Measurements from ENCODE around the gene NDRG4.

The NDRG4 gene, protein sequence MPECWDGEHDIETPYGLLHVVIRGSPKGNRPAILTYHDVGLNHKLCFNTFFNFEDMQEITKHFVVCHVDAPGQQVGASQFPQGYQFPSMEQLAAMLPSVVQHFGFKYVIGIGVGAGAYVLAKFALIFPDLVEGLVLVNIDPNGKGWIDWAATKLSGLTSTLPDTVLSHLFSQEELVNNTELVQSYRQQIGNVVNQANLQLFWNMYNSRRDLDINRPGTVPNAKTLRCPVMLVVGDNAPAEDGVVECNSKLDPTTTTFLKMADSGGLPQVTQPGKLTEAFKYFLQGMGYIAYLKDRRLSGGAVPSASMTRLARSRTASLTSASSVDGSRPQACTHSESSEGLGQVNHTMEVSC

DNA sequence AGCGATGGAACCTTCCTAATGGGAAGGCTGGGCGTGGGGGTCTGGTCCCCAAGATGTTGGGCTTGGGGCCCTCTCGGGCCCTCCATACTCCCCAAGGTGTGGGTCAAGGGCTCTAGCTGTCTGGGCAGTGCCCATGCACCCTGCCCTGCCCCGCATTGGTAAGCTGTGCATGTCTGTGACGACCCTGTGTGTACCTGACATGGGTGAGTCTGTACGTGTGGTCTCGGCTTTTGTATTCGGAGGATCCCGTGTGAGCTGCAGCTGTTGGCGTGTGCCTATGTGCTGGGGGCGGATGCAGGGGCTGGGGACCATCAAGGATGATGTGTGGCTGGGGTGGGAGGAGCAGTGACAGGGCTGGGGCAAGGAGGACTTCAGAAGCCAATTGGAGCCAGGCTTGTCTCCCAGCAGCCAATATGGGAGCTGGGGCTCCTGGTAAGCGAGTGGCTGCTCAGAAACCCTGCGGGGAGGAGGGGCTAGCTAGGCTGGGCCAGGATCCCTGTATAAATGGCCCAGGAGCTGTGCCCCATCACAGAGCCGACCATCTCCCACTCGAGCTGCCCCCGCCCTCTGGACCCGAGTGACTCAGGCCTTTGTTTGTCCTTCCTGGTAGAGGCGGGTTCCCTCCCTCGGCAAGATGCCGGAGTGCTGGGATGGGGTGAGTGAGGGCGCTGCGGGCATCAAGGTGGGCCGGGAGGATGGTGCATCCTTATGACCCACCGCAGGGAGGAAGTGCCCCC is at the start of gene NDRG4:
TSS of gene NDRG4 (plus strand) at position 529 of the 737 bp plus-strand sequence. CDS start at position 635, 106 bp downstream.
- H3K9me3 ChIP-seq (ENCODE audit: low read length), result no peaks in the 10 kb centered on the region
- peaks cover 6% of the 10 kb centered on the region for H3K4me1 ChIP-seq (ENCODE audit: insufficient read depth, low read length)
- H3K9ac ChIP-seq (ENCODE audit: low read length), result no peak within 1 kb of the TSS
- H3K4me3 ChIP-seq (ENCODE audit: low read depth in 1 of 2, low read length in 2 of 2), result peak within 1 kb of the TSS in 1 of 2 donors; percentile 13
- no peak within 1 kb of the TSS for H3K27ac ChIP-seq (ENCODE audit: low read depth, low read length)
- no peaks in the 10 kb centered on the region for H3K36me3 ChIP-seq (ENCODE audit: insufficient read depth, low read length)
- H3K27me3 ChIP-seq (ENCODE audit: control insufficient read depth in 1 of 2, insufficient read depth in 2 of 2, low read length in 2 of 2), result peaks cover 23 to 26% of the 10 kb centered on the region in 2 donors

DNA sequence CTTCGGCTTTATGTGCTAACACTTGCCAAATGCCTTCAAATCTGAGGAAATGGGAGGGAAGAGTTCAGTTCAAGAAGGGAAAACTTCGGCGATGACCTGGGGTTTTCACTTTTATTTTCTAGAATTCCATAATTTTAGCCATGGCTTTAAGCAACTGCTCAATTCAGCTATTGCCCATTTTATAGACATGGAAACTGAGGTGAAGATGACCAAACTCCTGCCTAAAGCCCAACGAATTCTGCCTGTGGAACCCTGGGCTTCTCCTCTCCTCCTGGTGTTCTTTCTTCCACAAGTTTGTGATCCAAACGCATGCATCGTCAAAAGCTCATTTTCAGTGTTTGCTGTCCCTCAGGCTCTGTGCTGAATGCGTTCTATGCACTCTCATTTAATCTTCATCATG is 49.4 kb upstream of the NDRG4 start:
- Histone ChIP-seq H3K4me1 (ENCODE audit: insufficient read depth, low read length) (no peaks in the 10 kb centered on the region), H3K36me3 (ENCODE audit: insufficient read depth, low read length) (no peaks in the 10 kb centered on the region), H3K9me3 (ENCODE audit: low read length) (no peaks in the 10 kb centered on the region), H3K4me3 (ENCODE audit: low read depth in 1 of 2, low read length in 2 of 2) (no peak overlapping the region), H3K9ac (ENCODE audit: low read length) (no peak overlapping the region), H3K27me3 (ENCODE audit: control insufficient read depth in 1 of 2, insufficient read depth in 2 of 2, low read length in 2 of 2) (no peaks in the 10 kb centered on the region), H3K27ac (ENCODE audit: low read depth, low read length) (no peak overlapping the region)

DNA sequence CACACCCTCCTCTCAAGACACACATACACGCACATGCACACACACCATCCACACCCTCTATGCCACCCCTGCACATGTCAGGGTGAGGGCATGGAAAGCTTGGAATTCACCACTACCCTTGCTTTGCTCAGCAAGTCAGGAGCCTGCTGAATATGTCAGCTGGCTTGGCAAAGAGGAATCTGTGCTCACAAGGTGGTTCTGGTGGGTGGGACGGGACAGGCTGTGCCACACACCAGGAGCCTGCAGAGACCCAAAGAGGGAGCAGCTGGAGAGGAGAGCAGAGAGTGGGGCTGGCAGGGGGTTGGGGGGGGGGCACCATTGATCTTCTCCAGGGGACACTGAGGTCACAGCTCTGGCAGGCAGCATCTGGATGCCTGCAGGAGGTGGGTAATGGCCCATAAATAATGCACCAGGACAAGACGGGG is 48.7 kb upstream of the NDRG4 start:
- no peaks in the 10 kb centered on the region for H3K36me3 ChIP-seq (ENCODE audit: insufficient read depth, low read length)
- no peaks in the 10 kb centered on the region for H3K4me1 ChIP-seq (ENCODE audit: insufficient read depth, low read length)
- no peaks in the 10 kb centered on the region for H3K27me3 ChIP-seq (ENCODE audit: control insufficient read depth in 1 of 2, insufficient read depth in 2 of 2, low read length in 2 of 2)
- H3K9ac ChIP-seq (ENCODE audit: low read length), result no peak overlapping the region
- H3K27ac ChIP-seq (ENCODE audit: low read depth, low read length), result no peak overlapping the region
- H3K4me3 ChIP-seq (ENCODE audit: low read depth in 1 of 2, low read length in 2 of 2), result no peak overlapping the region
- no peaks in the 10 kb centered on the region for H3K9me3 ChIP-seq (ENCODE audit: low read length)

DNA sequence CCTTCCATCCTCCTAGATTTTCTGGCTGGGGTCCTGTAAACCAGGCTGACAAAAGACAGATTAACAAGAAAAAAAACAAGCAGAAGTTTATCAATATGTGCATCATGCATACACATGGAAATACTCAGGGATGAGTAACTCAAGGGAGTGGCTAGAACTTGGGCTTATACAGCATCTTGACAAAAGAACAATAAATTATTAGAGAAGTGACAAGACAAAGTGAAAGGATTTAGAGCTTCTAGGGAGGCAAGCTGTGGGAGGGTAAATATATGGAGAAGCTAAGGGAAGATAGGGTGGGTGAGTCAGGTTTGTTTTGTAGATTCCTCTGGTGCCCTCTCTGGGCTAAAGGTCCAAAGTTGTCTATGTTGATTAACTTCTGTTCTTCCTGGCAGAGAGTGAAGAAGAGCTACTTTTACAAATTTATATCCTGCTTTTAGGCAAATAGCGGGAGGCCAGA is 48.0 kb upstream of the NDRG4 start:
- Histone ChIP-seq H3K27ac (ENCODE audit: low read depth, low read length) (no peak overlapping the region), H3K4me3 (ENCODE audit: low read depth in 1 of 2, low read length in 2 of 2) (no peak overlapping the region), H3K9ac (ENCODE audit: low read length) (no peak overlapping the region), H3K9me3 (ENCODE audit: low read length) (no peaks in the 10 kb centered on the region), H3K4me1 (ENCODE audit: insufficient read depth, low read length) (no peaks in the 10 kb centered on the region), H3K36me3 (ENCODE audit: insufficient read depth, low read length) (no peaks in the 10 kb centered on the region), H3K27me3 (ENCODE audit: control insufficient read depth in 1 of 2, insufficient read depth in 2 of 2, low read length in 2 of 2) (no peaks in the 10 kb centered on the region)

DNA sequence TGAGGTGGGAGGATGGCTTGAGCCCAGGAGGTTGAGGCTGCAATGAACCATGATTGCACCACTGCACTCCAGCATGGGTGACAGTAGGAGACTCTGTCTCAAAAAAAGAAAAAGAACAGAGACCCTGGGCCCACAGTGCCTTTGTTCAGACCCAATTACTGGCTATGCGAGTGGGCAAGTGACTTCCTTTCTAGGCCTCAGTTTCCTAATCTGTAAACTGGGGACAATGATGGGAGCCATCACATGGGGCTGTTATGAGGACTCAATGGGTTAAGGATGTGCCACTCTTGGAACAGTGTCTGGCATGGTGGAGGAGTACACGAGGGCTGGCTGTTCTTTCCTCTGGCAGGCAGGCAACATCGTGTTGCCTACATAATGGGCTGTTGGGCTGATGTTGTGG is 47.3 kb upstream of the NDRG4 start:
- H3K36me3 ChIP-seq (ENCODE audit: insufficient read depth, low read length), result no peaks in the 10 kb centered on the region
- no peaks in the 10 kb centered on the region for H3K27me3 ChIP-seq (ENCODE audit: control insufficient read depth in 1 of 2, insufficient read depth in 2 of 2, low read length in 2 of 2)
- no peak overlapping the region for H3K27ac ChIP-seq (ENCODE audit: low read depth, low read length)
- H3K4me1 ChIP-seq (ENCODE audit: insufficient read depth, low read length), result no peaks in the 10 kb centered on the region
- H3K4me3 ChIP-seq (ENCODE audit: low read depth in 1 of 2, low read length in 2 of 2), result no peak overlapping the region
- no peaks in the 10 kb centered on the region for H3K9me3 ChIP-seq (ENCODE audit: low read length)
- H3K9ac ChIP-seq (ENCODE audit: low read length), result no peak overlapping the region

DNA sequence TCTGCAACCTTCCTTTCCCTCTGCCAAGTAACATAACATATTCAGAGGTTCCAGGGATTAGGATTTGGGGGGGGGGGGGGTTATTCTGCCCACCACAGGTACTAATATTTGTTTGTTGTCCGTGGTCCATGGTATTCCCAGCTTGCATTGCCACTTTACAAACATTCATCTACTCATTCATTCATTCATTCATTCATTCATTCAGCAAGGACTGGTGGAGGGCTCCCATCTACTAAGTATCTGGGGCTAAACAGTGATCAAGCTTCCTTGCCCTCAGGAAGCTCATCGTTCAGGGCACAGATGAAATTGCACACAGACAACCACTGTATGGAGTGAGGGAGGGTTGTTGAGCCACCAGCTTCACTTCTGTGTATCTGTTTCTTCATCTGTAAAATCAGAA is 45.8 kb upstream of the NDRG4 start:
- Histone ChIP-seq H3K4me1 (ENCODE audit: insufficient read depth, low read length) (no peaks in the 10 kb centered on the region), H3K27me3 (ENCODE audit: control insufficient read depth in 1 of 2, insufficient read depth in 2 of 2, low read length in 2 of 2) (no peaks in the 10 kb centered on the region), H3K4me3 (ENCODE audit: low read depth in 1 of 2, low read length in 2 of 2) (no peak overlapping the region), H3K9me3 (ENCODE audit: low read length) (no peaks in the 10 kb centered on the region), H3K27ac (ENCODE audit: low read depth, low read length) (no peak overlapping the region), H3K9ac (ENCODE audit: low read length) (no peak overlapping the region), H3K36me3 (ENCODE audit: insufficient read depth, low read length) (no peaks in the 10 kb centered on the region)

DNA sequence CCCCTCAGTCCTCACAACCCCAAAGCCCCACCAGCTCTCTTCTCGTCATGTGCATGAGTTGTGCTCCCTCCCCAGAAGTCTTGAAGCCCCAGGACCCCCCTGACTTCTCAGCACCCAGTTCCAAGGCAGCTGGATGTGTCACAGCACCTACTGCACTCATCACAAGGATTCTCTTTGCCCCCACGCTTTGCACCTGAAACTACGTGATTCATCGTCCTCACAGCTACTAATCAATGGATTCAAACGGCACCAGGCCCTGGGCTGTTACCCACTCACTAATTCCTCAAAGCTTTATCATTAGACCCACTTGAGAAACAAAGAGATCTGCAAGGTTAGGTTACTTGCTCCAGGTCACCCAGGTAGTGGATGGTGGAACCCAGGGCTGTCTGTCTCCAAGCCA is 45.1 kb upstream of the NDRG4 start:
- no peak overlapping the region for H3K4me3 ChIP-seq (ENCODE audit: low read depth in 1 of 2, low read length in 2 of 2)
- H3K36me3 ChIP-seq (ENCODE audit: insufficient read depth, low read length), result no peaks in the 10 kb centered on the region
- H3K27ac ChIP-seq (ENCODE audit: low read depth, low read length), result no peak overlapping the region
- H3K27me3 ChIP-seq (ENCODE audit: control insufficient read depth in 1 of 2, insufficient read depth in 2 of 2, low read length in 2 of 2), result no peaks in the 10 kb centered on the region
- no peak overlapping the region for H3K9ac ChIP-seq (ENCODE audit: low read length)
- no peaks in the 10 kb centered on the region for H3K9me3 ChIP-seq (ENCODE audit: low read length)
- H3K4me1 ChIP-seq (ENCODE audit: insufficient read depth, low read length), result no peaks in the 10 kb centered on the region

DNA sequence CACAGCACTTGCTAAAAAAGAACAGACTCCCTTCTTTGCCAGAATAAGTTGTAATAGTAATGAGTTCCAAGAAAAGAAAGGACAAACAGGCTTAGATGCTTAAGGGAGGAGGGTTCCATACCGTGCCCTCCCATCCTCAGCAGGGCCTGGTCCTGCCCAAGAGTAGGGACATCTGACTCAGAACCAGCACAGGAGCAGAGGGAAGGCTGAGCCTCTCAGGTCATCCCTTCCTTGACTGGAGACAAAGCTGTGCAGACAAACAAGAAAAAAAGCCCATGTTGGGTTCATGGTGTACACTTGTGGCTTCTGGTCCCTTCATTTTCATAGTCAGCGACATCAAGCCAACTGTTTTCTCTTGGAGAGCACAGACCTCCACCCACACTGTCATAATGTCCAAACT is 44.2 kb upstream of the NDRG4 start:
- Histone ChIP-seq H3K27ac (ENCODE audit: low read depth, low read length) (no peak overlapping the region), H3K4me1 (ENCODE audit: insufficient read depth, low read length) (no peaks in the 10 kb centered on the region), H3K27me3 (ENCODE audit: control insufficient read depth in 1 of 2, insufficient read depth in 2 of 2, low read length in 2 of 2) (no peaks in the 10 kb centered on the region), H3K9ac (ENCODE audit: low read length) (no peak overlapping the region), H3K36me3 (ENCODE audit: insufficient read depth, low read length) (no peaks in the 10 kb centered on the region), H3K9me3 (ENCODE audit: low read length) (no peaks in the 10 kb centered on the region), H3K4me3 (ENCODE audit: low read depth in 1 of 2, low read length in 2 of 2) (no peak overlapping the region)

DNA sequence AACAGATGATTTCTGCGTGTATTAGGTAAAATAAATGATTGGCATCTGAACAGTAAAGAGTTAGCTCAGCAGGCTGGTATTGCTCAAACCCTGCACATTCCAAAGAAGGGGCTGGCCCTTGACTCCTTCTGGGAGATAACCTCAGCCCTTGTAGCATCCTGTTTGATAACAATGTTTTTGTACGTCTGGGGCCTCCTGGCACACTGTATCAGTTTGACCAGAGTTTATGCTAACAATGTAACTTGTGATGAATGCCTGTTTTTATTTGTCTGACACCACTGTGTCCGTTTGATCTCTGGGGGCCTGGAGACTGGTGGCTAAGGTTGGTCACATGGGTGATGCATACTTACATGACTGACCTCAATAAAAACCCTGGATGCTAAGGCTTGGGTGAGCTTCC is 43.8 kb upstream of the NDRG4 start:
- H3K27ac ChIP-seq (ENCODE audit: low read depth, low read length), result no peak overlapping the region

DNA sequence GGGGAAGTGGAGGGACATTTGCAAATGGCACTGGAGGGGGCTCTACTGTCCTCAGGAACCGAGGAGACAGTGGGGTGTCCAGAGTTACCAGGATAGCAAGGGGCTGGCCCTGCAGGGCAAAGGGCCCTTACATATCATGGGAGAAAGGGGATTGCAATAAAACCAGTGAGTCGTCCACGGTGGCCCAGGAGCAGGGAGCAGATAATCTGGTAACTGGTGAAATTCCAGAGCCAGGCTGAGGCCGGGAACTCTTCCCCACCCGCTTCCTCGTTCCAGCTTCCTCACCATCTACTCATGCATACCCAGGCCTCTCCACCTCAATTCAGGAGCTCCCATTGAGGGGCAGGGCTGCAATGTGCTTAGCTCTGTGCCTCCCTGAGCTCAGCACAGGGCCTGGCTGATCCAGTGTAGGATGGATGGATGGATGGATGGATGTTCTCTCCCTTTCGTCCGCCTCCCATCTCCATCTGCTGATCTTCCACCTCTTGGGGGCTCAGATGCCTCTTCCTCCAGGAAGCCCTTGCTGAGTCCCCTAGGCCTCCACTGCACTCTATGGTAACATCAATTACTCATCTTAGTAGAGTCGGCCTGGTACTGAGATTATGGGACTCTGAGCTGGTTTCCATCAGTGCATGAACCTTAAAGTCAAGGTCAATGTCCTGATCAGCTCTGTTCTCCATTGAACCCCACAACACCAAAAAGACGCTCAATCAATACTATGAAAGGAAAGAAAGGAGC is 41.2 kb upstream of the NDRG4 start:
- no peak overlapping the region for H3K27ac ChIP-seq (ENCODE audit: low read depth, low read length)
- no peaks in the 10 kb centered on the region for H3K9me3 ChIP-seq (ENCODE audit: low read length)
- no peak overlapping the region for H3K9ac ChIP-seq (ENCODE audit: low read length)
- peaks cover 0 to 11% of the 10 kb centered on the region in 2 donors for H3K27me3 ChIP-seq (ENCODE audit: control insufficient read depth in 1 of 2, insufficient read depth in 2 of 2, low read length in 2 of 2)
- no peaks in the 10 kb centered on the region for H3K36me3 ChIP-seq (ENCODE audit: insufficient read depth, low read length)
- no peak overlapping the region for H3K4me3 ChIP-seq (ENCODE audit: low read depth in 1 of 2, low read length in 2 of 2)
- H3K4me1 ChIP-seq (ENCODE audit: insufficient read depth, low read length), result no peaks in the 10 kb centered on the region

More for the DNA sequence above, 43.8 kb upstream of the NDRG4 start:
- Histone ChIP-seq H3K27me3 (ENCODE audit: control insufficient read depth in 1 of 2, insufficient read depth in 2 of 2, low read length in 2 of 2) (no peaks in the 10 kb centered on the region), H3K9ac (ENCODE audit: low read length) (no peak overlapping the region), H3K4me3 (ENCODE audit: low read depth in 1 of 2, low read length in 2 of 2) (no peak overlapping the region), H3K4me1 (ENCODE audit: insufficient read depth, low read length) (no peaks in the 10 kb centered on the region), H3K36me3 (ENCODE audit: insufficient read depth, low read length) (no peaks in the 10 kb centered on the region), H3K9me3 (ENCODE audit: low read length) (no peaks in the 10 kb centered on the region)

Measured in muscle layer of colon (tissue), 2 donors.